Caco-2 (cell line): ENCODE results near the gene CYB561D1. TPM values are rescaled to one million over a fixed set of nuclear protein-coding genes. Genes with fewer than 3 reads are reported as not detected.

ENCODE experiments used
- BruUV-seq: library from RNA; stranded (reverse); fragments of 400-500 nt; replicated peaks from 2 replicates; lab custom pipeline; 2021; lab: Mats Ljungman, UMichigan
- CTCF ChIA-PET: fragments of 300-600 bp; sonication (Branson Sonifier 250); formaldehyde crosslinking; loops from one replicate; lab custom pipeline; 2022; ENCODE audit warnings: antibody characterized with exemption; lab: Charles Lee
- POLR2A ChIA-PET: fragments of 300-600 bp; sonication (Branson Sonifier 250); formaldehyde crosslinking; loops from one replicate; lab custom pipeline; 2022; ENCODE audit warnings: antibody characterized with exemption; lab: Charles Lee
- DNase-seq, 2 experiments: peaks; one replicate each; pipeline versions ENCODE4 v3.0.0 to v3.0.0-alpha.2; 2020 to 2022
- H3K27me3 ChIP-seq: replicated peaks from 2 replicates; pipeline ENCODE4 v1.6.0; 2011; ENCODE audit warnings: low read length; ENCODE audit not compliant: control insufficient read depth, insufficient read depth
- H3K36me3 ChIP-seq: 2 replicates; pipeline ENCODE4 v1.5.1; 2011; ENCODE audit warnings: low read length; ENCODE audit not compliant: control insufficient read depth, insufficient read depth
- H3K4me1 ChIP-seq: fragments of 250-450 bp; sonication (Bioruptor Pico); 2 replicates; pipeline ENCODE4 v1.5.1; 2020; ENCODE audit warnings: mild to moderate bottlenecking
- H3K4me3 ChIP-seq: 2 replicates; pipeline ENCODE4 v1.5.1; 2011; ENCODE audit warnings: low read depth, mild to moderate bottlenecking, control low read depth, low read length
- H3K9me3 ChIP-seq: fragments of 250-450 bp; sonication (Bioruptor Pico); 2 replicates; pipeline ENCODE4 v1.5.1; 2020; ENCODE audit warnings: mild to moderate bottlenecking, moderate library complexity
- H3K27ac Mint-ChIP-seq: one replicate; pipeline ENCODE4 v1.8.0; 2022; ENCODE audit warnings: mixed read lengths; ENCODE audit not compliant: unreplicated experiment
- H3K27me3 Mint-ChIP-seq: one replicate; pipeline ENCODE4 v1.8.0; 2022; ENCODE audit warnings: mixed read lengths; ENCODE audit not compliant: insufficient read depth, unreplicated experiment
- H3K36me3 Mint-ChIP-seq: one replicate; pipeline ENCODE4 v1.8.0; 2022; ENCODE audit warnings: mild to moderate bottlenecking, mixed read lengths; ENCODE audit not compliant: insufficient read depth, unreplicated experiment
- H3K4me1 Mint-ChIP-seq: one replicate; pipeline ENCODE4 v1.8.0; 2022; ENCODE audit warnings: low read depth, mixed read lengths; ENCODE audit not compliant: unreplicated experiment
- H3K4me3 Mint-ChIP-seq: one replicate; pipeline ENCODE4 v1.8.0; 2022; ENCODE audit warnings: mild to moderate bottlenecking, moderate library complexity, mixed read lengths; ENCODE audit not compliant: unreplicated experiment
- H3K9me3 Mint-ChIP-seq: one replicate; pipeline ENCODE4 v1.8.0; 2022; ENCODE audit warnings: mixed read lengths; ENCODE audit not compliant: unreplicated experiment
- intact Hi-C: fragments of 100-400 bp; cut with micrococcal nuclease; formaldehyde crosslinking; loops from one replicate; pipeline ENCODE4 v1.10.0; 2022; ENCODE audit not compliant: unreplicated experiment
- total RNA-seq: library from RNA; stranded (reverse); gene quantifications from 2 replicates; pipeline ENCODE4 v1.2.3, GENCODE V29; 2022
- TF ChIP-seq, protein P1 (sequence below), 2 experiments: fragments of 200-600 bp in 1 of 2; IDR thresholded peaks; 1 replicate in 1 of 2; 2 replicates in 1 of 2; pipeline versions ENCODE4 v1.5.1 to v1.8.0; 2011 to 2022; ENCODE audit warnings: antibody characterized with exemption in 1 of 2, control low read depth in 1 of 2, inconsistent platforms in 1 of 2, low read depth in 1 of 2, low read length in 1 of 2, mild to moderate bottlenecking in 1 of 2, moderate library complexity in 1 of 2; ENCODE audit not compliant: insufficient read depth in 1 of 2, severe bottlenecking in 1 of 2, unreplicated experiment in 1 of 2

Gene CYB561D1
- total RNA-seq, 1 experiment from 2014 or later, result 7.3 TPM

DNA sequence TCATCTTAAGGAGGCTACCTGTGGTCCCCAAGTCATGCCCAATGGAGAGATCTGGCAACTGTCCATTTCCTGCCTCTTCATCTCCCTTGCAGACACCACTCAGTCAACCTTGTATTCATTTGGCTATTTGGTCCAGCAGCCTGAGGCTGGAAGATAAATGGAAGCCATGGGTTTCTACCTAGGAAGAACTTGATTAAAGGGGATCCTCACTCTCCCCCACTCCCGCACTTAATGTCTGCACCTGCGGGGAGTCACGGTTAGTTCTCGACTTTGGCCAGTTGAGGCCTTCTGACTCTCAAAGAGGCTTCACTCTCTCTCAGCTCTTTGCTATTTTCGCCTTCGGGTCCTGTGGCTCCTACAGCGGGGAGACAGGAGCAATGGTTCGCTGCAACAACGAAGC, 18.6 kb upstream of the CYB561D1 start:
- Mint-ChIP-seq H3K27ac (no peak overlapping the region), H3K36me3 (no peaks in the 10 kb centered on the region), H3K9me3 (no peaks in the 10 kb centered on the region), H3K4me3 (no peak overlapping the region), H3K4me1 (no peaks in the 10 kb centered on the region), H3K27me3 (peaks cover 17% of the 10 kb centered on the region)
- POLR2A ChIA-PET, result no interaction called here
- intact Hi-C loops, result no loop called here
- Histone ChIP-seq H3K27me3 (no peaks in the 10 kb centered on the region; the same call in 1 of the 2 replicates), H3K4me1 (no peaks in the 10 kb centered on the region), H3K9me3 (no peaks in the 10 kb centered on the region), H3K4me3 (no peak overlapping the region), H3K36me3 (no peaks in the 10 kb centered on the region)
- no TSS peak for BruUV-seq
- TF ChIP-seq, protein P1, sequence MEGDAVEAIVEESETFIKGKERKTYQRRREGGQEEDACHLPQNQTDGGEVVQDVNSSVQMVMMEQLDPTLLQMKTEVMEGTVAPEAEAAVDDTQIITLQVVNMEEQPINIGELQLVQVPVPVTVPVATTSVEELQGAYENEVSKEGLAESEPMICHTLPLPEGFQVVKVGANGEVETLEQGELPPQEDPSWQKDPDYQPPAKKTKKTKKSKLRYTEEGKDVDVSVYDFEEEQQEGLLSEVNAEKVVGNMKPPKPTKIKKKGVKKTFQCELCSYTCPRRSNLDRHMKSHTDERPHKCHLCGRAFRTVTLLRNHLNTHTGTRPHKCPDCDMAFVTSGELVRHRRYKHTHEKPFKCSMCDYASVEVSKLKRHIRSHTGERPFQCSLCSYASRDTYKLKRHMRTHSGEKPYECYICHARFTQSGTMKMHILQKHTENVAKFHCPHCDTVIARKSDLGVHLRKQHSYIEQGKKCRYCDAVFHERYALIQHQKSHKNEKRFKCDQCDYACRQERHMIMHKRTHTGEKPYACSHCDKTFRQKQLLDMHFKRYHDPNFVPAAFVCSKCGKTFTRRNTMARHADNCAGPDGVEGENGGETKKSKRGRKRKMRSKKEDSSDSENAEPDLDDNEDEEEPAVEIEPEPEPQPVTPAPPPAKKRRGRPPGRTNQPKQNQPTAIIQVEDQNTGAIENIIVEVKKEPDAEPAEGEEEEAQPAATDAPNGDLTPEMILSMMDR (IDR thresholded peaks at IDR 0.05; ENCODE audit: insufficient read depth in 1 of 2, low read depth in 1 of 2, low read length in 1 of 2, severe bottlenecking in 1 of 2, unreplicated experiment in 1 of 2), result no peak
- CTCF ChIA-PET, result no interaction called here
- DNase-seq, result no peak

DNA sequence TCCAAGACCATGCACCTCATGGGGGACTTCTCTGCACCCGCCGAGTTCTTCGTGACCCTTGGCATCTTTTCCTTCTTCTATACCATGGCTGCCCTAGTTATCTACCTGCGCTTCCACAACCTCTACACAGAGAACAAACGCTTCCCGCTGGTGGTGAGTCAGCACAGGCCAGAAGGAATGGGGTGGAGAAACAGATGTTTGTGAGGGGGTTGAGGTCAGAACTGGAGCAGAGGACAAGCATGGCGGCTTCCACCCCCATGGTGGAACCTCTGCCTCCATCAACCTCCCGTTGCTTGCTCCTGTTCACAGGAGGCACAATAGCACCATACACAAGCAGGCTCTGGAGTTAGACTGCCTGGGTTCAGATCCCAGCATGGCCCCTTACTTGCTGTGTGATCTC, 17.1 kb upstream of the CYB561D1 start:
- H3K36me3 Mint-ChIP-seq, result no peaks in the 10 kb centered on the region
- Histone ChIP-seq H3K4me1 (no peaks in the 10 kb centered on the region), H3K36me3 (no peaks in the 10 kb centered on the region), H3K9me3 (no peaks in the 10 kb centered on the region), H3K27me3 (no peaks in the 10 kb centered on the region), H3K4me3 (no peak overlapping the region)
- BruUV-seq, result no TSS peak
- H3K27me3 Mint-ChIP-seq, result peaks cover 14% of the 10 kb centered on the region
- CTCF ChIA-PET, result no interaction called here
- TF ChIP-seq, protein P1 (IDR thresholded peaks at IDR 0.05; ENCODE audit: insufficient read depth in 1 of 2, low read depth in 1 of 2, low read length in 1 of 2, severe bottlenecking in 1 of 2, unreplicated experiment in 1 of 2), result no peak
- no peak overlapping the region for H3K4me3 Mint-ChIP-seq
- no peaks in the 10 kb centered on the region for H3K9me3 Mint-ChIP-seq
- POLR2A ChIA-PET, result no interaction called here
- no peak overlapping the region for H3K27ac Mint-ChIP-seq
- DNase-seq, result no peak
- intact Hi-C loops, result no loop called here
- H3K4me1 Mint-ChIP-seq, result no peaks in the 10 kb centered on the region

DNA sequence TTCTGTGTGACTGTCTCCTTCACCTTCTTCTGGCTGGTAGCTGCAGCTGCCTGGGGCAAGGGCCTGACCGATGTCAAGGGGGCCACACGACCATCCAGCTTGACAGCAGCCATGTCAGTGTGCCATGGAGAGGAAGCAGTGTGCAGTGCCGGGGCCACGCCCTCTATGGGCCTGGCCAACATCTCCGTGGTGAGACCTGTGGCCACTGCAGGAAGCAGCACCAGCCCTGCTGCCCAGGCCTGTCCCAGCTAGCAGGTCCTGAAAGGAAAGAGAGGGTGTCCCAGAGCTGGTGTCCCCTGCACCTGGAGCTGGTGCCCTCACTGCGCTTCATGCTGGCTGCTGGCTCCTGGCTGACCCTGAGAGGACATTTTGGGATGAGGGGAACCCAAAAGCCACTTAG, 16.1 kb upstream of the CYB561D1 start:
- Histone ChIP-seq H3K27me3 (no peaks in the 10 kb centered on the region), H3K4me3 (no peak overlapping the region), H3K9me3 (no peaks in the 10 kb centered on the region), H3K4me1 (no peaks in the 10 kb centered on the region), H3K36me3 (no peaks in the 10 kb centered on the region)
- intact Hi-C loops, result no loop called here
- H3K27me3 Mint-ChIP-seq, result peaks cover 13% of the 10 kb centered on the region
- BruUV-seq, result no TSS peak
- no peaks in the 10 kb centered on the region for H3K4me1 Mint-ChIP-seq
- CTCF ChIA-PET, result interaction anchor here (1.0 kb wide), 1 partner anchor 159 kb away, joined by 3 read pairs; no protein-coding TSS in a partner anchor
- H3K4me3 Mint-ChIP-seq, result no peak overlapping the region
- POLR2A ChIA-PET, result no interaction called here
- H3K27ac Mint-ChIP-seq, result no peak overlapping the region
- no peak for DNase-seq
- H3K36me3 Mint-ChIP-seq, result no peaks in the 10 kb centered on the region
- TF ChIP-seq, protein P1 (IDR thresholded peaks at IDR 0.05; ENCODE audit: insufficient read depth in 1 of 2, low read depth in 1 of 2, low read length in 1 of 2, severe bottlenecking in 1 of 2, unreplicated experiment in 1 of 2), result no peak
- H3K9me3 Mint-ChIP-seq, result no peaks in the 10 kb centered on the region
